OCI-LY1 (cell line): Measurements from ENCODE around the gene PSME1.

Source experiments
- EZH2 ChIP-seq: fragments of 200-600 bp; sonication (generic), shearing (Covaris generic); IDR thresholded peaks from 2 replicates; pipeline ENCODE4 v1.8.0; 2017; ENCODE audit warnings: borderline replicate concordance, mixed run types, mild to moderate bottlenecking, antibody characterized with exemption, low read length, moderate library complexity, mixed read lengths
- TF ChIP-seq, protein P1 (sequence below): fragments of 200-600 bp; sonication (generic), shearing (Covaris generic); IDR thresholded peaks from 2 replicates; pipeline ENCODE4 v1.5.1; 2017; ENCODE audit warnings: mild to moderate bottlenecking, antibody characterized with exemption, low read length, moderate library complexity, mixed read lengths

DNA sequence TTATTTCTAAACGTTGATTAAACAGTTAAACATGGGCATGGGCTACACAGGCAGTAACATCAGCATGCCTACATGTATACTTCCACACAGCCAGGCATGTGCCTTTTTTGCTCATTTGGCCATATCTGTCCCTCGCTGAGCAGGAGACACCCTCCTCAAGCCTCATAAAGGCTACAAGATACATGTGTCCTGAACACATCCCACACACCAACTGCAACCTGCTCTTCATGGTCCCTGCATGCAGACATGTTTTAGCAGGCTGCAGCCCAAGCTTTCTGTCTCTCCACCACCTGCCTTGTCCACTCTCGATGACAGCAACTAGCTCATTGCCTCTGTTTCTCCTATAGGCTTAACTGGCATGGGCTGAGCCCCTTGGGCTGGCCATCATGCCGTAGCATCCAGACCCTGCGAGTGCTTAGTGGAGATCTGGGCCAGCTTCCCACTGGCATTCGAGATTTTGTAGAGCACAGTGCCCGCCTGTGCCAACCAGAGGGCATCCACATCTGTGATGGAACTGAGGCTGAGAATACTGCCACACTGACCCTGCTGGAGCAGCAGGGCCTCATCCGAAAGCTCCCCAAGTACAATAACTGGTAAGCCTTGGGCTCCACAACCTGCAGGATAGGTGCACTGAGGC is 39.3 kb upstream of the PSME1 start:
- TF ChIP-seq, protein P1, sequence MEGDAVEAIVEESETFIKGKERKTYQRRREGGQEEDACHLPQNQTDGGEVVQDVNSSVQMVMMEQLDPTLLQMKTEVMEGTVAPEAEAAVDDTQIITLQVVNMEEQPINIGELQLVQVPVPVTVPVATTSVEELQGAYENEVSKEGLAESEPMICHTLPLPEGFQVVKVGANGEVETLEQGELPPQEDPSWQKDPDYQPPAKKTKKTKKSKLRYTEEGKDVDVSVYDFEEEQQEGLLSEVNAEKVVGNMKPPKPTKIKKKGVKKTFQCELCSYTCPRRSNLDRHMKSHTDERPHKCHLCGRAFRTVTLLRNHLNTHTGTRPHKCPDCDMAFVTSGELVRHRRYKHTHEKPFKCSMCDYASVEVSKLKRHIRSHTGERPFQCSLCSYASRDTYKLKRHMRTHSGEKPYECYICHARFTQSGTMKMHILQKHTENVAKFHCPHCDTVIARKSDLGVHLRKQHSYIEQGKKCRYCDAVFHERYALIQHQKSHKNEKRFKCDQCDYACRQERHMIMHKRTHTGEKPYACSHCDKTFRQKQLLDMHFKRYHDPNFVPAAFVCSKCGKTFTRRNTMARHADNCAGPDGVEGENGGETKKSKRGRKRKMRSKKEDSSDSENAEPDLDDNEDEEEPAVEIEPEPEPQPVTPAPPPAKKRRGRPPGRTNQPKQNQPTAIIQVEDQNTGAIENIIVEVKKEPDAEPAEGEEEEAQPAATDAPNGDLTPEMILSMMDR, result no peak
- TF ChIP-seq EZH2, result no peak
